ENCODE measurements around the gene HSPE1.

GRCh38 chr2:197539734-197540133 lies 39.6 kb downstream of the HSPE1 start:
- TF ChIP-seq CTCF (conservative IDR thresholded peaks at IDR 0.05; ENCODE audit: low read length) (no peak), EZH2phosphoT487 (IDR thresholded peaks at IDR 0.05; ENCODE audit: borderline replicate concordance, low read depth, low read length) (no peak)
